Left lung (tissue), 10 donors: ENCODE measurements around the gene ABCG1. TPM values are rescaled to one million over a fixed set of nuclear protein-coding genes. Genes with fewer than 3 reads are reported as not detected.

ENCODE experiments used
- ATAC-seq: fragments of 200-7000 bp; cut with Tn5 transposase; one replicate; pipeline ENCODE4 v1.9.1; 2020; ENCODE audit warnings: moderate library complexity
- DNase-seq, 4 donors: peaks; one replicate each; pipeline ENCODE4 v3.0.0-alpha.2; 2013 to 2020
- H3K27ac ChIP-seq, 2 donors: fragments of 200-600 bp; sonication (generic) in 1 of 2; one replicate each; pipeline versions ENCODE4 v1.5.0 to v1.8.0; 2020 to 2021
- H3K27me3 ChIP-seq, 2 donors: fragments of 200-600 bp; sonication (generic) in 1 of 2; one replicate each; pipeline versions ENCODE4 v1.5.0 to v1.8.0; 2020 to 2021
- H3K36me3 ChIP-seq, 2 donors: fragments of 200-600 bp; sonication (generic) in 1 of 2; one replicate each; pipeline versions ENCODE4 v1.5.0 to v1.8.0; 2020 to 2021
- H3K4me1 ChIP-seq, 2 donors: fragments of 200-600 bp; one replicate each; pipeline ENCODE4 v1.8.0; 2021
- H3K4me3 ChIP-seq, 2 donors: fragments of 200-600 bp; sonication (generic) in 1 of 2; one replicate each; pipeline versions ENCODE4 v1.5.0 to v1.8.0; 2020 to 2021; ENCODE audit warnings: mild to moderate bottlenecking in 1 of 2
- H3K9me3 ChIP-seq, 2 donors: fragments of 200-600 bp; sonication (generic) in 1 of 2; one replicate each; pipeline versions ENCODE4 v1.5.0 to v1.8.0; 2020 to 2021
- CTCF ChIP-seq, 2 donors: fragments of 200-600 bp; sonication (generic) in 1 of 2; IDR thresholded peaks; one replicate each; pipeline versions ENCODE4 v1.5.0 to v1.8.0; 2021; ENCODE audit warnings: antibody characterized with exemption in 2 of 2
- intact Hi-C, 2 donors: fragments of 100-400 bp; cut with DNase I; formaldehyde crosslinking; loops; one replicate each; pipeline versions ENCODE4 v1.11.2 to v1.14.2; 2022
- polyA plus RNA-seq, 6 donors: library from polyadenylated mRNA; unstranded; fragments of 120-200 nt; gene quantifications; one replicate each; pipeline ENCODE4 v1.2.1, GENCODE V29; 2013; ENCODE audit not compliant: insufficient read length in 6 of 6
- total RNA-seq, 2 donors: library from RNA; stranded (reverse); fragmentation: NEBNext Ultra II Directional; extraction: Animal tissue kit (Norgen Biotek cat#: 25700); gene quantifications; one replicate each; pipeline ENCODE4 v1.2.1, GENCODE V29; 2021
- donor health status: DM: no; HTN: yes; CAD: no.
- donor health status: DM: no; HTN: no; CAD: no.

The ABCG1 gene
- total and polyA plus RNA-seq, 8 donors = 6.8 to 53.8 (median 10.5) TPM

GRCh38 chr21:42279888-42280287, 60.9 kb downstream of the ABCG1 start:
- Histone ChIP-seq H3K27me3 (no peaks in the 10 kb centered on the region), H3K36me3 (peaks cover 0 to 60% of the 10 kb centered on the region in 2 donors), H3K4me3 (no peak overlapping the region), H3K4me1 (no peaks in the 10 kb centered on the region), H3K27ac (no peak overlapping the region), H3K9me3 (no peaks in the 10 kb centered on the region)
- DNase-seq (peak in 1 of 4 donors; percentile 68), ATAC-seq (no peak)
- intact Hi-C loops = no loop called here
- no peak for TF ChIP-seq CTCF (IDR thresholded peaks at IDR 0.05)

GRCh38 chr21:42280356-42281180, 61.6 kb downstream of the ABCG1 start:
- no peaks in the 10 kb centered on the region for H3K27me3 ChIP-seq
- peak in 1 of 4 donors; percentile 66 for DNase-seq
- H3K36me3 ChIP-seq = peaks cover 0 to 55% of the 10 kb centered on the region in 2 donors
- no peak overlapping the region for H3K4me3 ChIP-seq
- TF ChIP-seq CTCF (IDR thresholded peaks at IDR 0.05) = no peak
- intact Hi-C loops = no loop called here
- no peak overlapping the region for H3K27ac ChIP-seq
- H3K4me1 ChIP-seq = no peaks in the 10 kb centered on the region
- H3K9me3 ChIP-seq = no peaks in the 10 kb centered on the region
- ATAC-seq = no peak

- intact Hi-C loops = no loop called here
- no peaks in the 10 kb centered on the region for H3K27me3 ChIP-seq
- H3K27ac ChIP-seq = no peak overlapping the region
- no peak overlapping the region for H3K4me3 ChIP-seq
- H3K4me1 ChIP-seq = no peaks in the 10 kb centered on the region
- TF ChIP-seq CTCF (IDR thresholded peaks at IDR 0.05) = no peak
- peak in 1 of 4 donors; percentile 71 for DNase-seq
- H3K9me3 ChIP-seq = no peaks in the 10 kb centered on the region
- H3K36me3 ChIP-seq = peaks cover 0 to 58% of the 10 kb centered on the region in 2 donors
- no peak for ATAC-seq
Observed at GRCh38 chr21:42281181-42281680, 62.3 kb downstream of the ABCG1 start.

GRCh38 chr21:42282021-42282420, 63.1 kb downstream of the ABCG1 start:
- Histone ChIP-seq H3K27me3 (no peaks in the 10 kb centered on the region), H3K4me3 (no peak overlapping the region), H3K36me3 (peaks cover 0 to 57% of the 10 kb centered on the region in 2 donors), H3K9me3 (no peaks in the 10 kb centered on the region), H3K4me1 (no peaks in the 10 kb centered on the region), H3K27ac (no peak overlapping the region)
- ATAC-seq (no peak), DNase-seq (peak in 1 of 4 donors; percentile 67)
- intact Hi-C loops = no loop called here
- no peak for TF ChIP-seq CTCF (IDR thresholded peaks at IDR 0.05)

GRCh38 chr21:42282715-42283114, 63.8 kb downstream of the ABCG1 start:
- no peak overlapping the region for H3K4me3 ChIP-seq
- no peak overlapping the region for H3K27ac ChIP-seq
- H3K27me3 ChIP-seq = no peaks in the 10 kb centered on the region
- intact Hi-C loops = no loop called here
- peaks cover 0 to 64% of the 10 kb centered on the region in 2 donors for H3K36me3 ChIP-seq
- ATAC-seq = no peak
- peak in 1 of 4 donors; percentile 39 for DNase-seq
- H3K9me3 ChIP-seq = no peaks in the 10 kb centered on the region
- TF ChIP-seq CTCF (IDR thresholded peaks at IDR 0.05) = no peak
- H3K4me1 ChIP-seq = no peaks in the 10 kb centered on the region
